Stimulated activated CD8-positive, alpha-beta memory T cell treated with anti-CD3 and anti-CD28 coated beads, Interleukin-7, amount 100 ng/mL, for 1 hour (primary cell): ENCODE measurements around the gene EFNA1.

ENCODE experiments used
- DNase-seq, 2 donors: peaks; one replicate each; pipeline ENCODE4 v3.0.0-alpha.2; 2020; ENCODE audit warnings: low read depth in 2 of 2

Gene EFNA1

DNA sequence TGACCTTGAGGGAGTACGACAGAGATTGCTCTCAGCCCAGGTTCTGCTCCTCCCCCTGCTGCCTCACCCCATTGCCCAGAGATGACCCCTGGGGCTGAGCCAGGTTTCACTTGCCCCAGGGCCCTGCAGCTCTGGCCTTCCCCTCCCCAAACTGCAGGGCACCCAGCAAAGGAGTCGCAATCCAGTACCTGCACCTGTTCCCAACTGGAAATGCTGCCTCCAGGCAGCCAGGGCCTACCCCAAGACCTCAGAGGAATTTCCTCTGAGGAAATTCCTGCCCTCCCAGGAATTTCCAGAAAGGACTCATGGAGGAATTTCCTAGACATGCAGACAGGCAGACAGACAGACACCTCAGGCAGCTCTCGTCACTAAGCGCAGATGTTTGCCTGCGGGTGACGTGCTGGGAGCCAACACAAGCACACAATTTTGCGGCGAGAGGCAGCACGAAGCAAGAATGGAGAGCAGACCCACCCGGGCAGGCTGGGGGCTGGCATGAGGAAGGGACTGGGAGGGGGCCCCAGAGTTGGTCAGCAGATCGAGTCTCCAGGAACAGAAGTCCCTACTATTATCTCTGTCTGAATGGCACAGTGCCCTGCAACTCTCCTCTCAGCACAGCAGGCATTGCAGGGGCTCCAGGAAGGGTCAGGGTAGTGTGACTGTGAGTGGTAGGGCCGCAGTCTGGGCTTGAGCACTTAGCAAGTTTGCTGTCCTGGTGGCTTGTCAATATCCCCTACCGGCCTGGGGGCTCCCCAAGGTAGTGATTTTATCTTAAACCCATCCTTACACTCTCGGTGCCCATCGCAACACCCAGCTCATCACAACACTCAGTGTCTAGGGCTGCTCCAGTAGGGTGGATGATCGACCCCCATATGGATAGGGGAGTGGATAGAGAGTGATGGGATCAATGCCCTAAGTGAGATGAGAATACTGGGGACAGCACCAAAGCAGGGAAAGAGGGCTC is 2.9 kb upstream of the EFNA1 start:
- no peak for DNase-seq

DNA sequence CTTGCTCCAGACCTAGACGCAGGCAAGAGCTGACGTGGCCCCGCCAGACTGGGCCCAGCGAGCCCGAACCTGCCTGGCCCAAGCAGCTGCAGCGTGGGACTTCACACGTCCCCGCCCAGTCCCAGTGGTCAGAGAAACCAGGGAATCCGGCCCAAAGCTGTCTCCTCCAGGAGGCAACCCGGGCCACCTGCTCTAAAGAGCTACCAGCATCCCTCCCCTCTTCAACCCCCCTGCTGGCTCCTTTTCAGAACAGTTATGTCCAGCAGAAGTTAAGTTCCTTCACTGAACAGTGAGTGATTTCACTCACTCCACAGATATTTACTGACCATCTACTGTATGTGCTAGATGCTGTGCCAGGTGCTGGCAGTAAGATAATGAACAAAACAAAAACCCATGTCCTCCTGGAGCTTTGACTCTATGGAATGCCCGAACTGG is 2.1 kb upstream of the EFNA1 start:
- no peak for DNase-seq

DNA sequence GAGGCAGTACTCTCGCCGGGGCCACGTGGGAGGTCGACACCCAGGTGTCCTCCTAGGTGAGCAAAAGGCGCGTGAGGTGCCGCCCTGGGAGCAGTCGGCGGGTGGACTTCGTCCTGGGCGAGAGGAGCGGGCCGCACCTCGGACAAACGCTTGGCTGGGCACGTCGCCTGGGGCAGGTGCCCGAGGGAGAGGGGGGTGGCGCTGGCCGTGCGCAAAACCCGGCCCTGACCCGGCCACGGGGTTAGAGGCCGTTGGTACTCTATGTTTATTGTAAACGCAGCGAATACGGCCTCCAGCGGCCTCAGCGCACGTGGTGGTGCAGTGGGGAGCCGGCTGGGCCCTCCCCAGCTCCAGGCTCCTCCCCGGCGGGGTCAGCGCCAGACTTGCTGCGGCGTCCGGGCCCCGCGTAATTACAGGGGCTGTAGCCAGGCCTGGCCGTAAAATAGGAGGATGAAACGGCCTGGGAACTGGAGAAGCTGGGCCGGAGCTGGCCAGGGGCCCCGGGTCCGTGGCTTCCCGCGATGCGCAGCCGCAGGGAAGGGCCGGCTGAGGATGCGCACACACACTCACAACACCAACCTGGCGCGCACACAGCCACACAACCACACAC is 1.6 kb upstream of the EFNA1 start:
- DNase-seq = no peak

DNA sequence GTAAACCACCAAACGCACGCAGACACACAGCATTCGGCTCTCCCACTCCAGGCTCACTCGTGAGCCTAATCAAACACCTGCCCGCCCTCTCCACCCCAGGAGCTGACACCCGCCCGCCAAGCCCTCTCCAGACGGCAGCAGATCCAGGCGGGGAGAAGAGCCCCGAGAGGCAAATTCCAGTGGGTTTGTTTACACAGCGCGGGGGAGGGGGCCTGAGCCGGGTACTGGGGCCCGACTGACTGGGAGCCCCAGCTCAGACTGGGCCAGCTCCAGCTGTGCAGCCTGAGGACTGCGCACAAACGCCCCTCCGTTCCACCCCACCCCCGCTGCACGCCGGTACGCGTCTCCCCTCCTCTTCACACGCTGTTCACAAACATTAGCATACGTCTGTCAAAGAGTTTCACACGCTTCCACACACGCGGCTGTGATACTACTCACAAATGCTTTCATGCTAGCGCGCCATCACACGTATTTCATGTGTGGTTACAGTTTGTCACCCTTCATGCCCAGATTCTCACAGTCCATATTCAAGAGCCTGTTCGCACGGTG is 1.0 kb upstream of the EFNA1 start:
- DNase-seq = no peak

DNA sequence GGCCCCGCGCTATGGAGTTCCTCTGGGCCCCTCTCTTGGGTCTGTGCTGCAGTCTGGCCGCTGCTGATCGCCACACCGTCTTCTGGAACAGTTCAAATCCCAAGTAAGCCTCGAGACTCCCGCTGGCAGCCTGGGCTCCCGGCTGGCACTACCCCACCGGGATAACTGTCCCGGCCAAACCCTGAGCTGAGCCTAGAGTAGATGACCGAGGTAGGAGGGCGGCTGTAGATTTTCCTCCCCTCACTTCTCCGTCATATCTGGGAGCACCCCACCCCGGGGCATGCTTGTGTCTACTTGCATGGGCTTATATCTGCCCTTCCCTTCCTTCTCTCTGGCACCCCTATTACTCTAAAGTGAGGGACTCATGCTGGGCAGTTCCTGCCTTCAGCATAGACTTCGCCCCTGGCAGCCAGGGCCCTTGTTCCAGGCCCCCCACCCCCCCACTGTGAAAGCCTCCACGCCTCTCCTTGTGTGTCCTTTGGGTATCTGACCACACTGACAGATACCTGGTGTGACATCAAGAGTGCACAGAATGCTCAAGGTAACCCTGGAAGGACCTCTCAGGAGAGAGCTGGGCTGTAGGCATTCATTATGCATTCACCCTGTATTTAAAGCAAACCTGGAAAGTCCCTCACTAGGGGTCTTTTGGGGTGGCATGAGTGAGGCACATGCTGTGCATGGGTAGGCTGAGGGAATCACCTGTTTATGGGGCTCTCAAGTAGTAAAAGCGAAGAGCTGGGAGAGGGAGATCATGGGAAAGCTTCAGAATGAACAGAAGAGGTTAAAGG is 485 bp downstream of the EFNA1 start:
- DNase-seq = no peak

DNA sequence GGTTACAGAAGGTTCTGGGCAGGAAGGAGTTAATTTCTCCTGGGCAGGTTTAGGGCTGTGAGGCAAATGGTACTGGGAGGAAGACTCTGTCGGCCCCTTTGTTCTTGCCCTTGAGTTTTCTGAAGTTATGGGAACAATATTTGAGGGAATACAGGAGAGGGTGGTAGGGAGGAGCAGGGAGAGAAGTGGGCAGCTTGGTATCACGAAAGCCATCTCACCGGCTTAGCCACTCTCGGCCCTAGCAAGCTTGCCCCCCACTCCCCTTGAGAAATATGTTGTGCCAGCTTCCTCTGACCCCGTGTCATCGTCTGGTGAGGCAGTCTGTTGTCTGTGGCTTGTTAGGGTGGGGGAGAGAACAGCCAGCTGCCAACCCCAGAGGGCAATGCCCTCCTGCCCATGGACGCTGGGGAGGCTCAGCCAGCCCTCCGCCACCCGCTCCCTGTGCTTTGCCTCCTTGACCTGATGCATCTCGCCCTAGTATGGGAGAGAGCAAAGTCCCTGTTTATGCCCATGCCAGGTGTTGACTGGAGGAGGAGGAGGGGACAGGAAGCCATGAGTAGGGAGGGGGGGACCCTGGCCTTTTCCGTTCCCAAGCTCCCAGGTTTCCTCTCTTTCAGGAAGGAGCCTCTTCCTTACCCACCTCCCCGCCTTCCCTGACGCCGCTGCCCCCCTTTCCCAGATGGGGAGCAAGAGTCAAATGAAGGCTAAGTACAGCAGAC is 1.2 kb downstream of the EFNA1 start:
- DNase-seq = no peak

DNA sequence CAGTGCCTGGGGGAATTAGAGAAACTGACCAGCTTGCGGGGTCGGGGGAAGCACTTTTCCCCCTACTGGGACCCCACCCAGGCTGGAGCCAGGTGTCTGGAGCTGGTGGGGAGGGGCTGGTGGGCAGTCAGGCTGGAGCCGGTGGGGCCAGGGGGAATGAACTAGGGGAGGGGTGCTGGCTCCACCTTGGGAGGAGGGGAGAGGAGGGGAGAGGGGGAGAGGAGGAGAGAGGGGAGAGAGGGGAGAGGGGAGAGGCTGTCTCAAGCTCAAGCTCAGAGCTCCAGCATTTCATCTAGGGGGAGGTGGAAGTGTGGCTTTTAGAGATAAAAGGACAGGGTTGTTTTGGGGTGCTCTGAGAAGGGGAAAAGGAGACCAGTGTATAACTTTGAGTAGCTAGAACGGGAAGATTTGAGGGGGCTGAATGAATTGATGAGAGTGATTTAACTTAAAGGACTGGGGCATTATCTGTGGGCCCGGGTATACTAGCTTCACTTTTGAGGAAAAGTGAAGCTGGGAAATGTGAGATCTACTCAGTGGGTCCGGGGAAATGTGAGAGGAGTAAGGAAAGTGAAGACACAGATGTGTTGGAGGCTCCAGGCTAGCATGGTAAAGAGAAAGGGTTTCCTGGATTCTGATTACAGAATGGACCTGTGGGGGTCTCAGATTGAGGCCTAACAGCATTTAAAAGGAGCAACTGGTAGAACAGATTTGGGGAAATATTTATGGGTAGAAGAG is 2.8 kb downstream of the EFNA1 start:
- no peak for DNase-seq

DNA sequence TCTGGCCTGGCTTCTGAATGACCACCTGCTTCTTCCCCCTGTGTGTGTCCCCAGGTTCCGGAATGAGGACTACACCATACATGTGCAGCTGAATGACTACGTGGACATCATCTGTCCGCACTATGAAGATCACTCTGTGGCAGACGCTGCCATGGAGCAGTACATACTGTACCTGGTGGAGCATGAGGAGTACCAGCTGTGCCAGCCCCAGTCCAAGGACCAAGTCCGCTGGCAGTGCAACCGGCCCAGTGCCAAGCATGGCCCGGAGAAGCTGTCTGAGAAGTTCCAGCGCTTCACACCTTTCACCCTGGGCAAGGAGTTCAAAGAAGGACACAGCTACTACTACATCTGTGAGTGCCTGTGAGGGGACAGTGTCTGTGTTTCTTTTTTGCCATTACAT is 3.6 kb downstream of the EFNA1 start:
- no peak for DNase-seq

DNA sequence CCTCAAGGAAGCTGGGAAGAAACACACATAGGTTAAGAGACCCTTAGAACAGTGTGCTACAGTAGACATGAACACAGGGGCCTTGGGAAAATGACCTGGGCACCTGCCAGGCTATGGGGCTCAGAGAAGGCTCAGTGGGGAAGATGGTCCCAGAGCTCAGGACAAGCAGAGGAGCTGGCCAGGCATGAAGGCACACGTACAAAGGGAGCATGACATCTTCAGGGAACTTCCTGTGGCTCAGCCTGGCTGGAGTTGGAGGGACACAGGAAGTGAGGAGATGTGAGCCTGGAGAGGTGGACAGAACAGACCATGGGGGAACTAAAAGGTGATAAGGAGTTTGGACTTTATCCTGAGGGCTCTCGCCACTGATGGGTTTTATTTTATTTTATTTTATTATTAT is 4.2 kb downstream of the EFNA1 start:
- no peak for DNase-seq

DNA sequence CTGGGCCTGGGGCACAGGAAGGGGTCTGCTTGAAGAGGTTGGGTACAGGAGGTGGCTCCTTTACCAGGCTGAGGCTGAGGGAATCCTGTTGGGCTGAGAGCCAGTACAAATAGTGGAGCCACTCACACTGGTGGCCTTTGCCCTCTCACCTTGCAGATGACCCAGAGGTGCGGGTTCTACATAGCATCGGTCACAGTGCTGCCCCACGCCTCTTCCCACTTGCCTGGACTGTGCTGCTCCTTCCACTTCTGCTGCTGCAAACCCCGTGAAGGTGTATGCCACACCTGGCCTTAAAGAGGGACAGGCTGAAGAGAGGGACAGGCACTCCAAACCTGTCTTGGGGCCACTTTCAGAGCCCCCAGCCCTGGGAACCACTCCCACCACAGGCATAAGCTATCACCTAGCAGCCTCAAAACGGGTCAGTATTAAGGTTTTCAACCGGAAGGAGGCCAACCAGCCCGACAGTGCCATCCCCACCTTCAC is 6.2 kb downstream of the EFNA1 start:
- no peak for DNase-seq

DNA sequence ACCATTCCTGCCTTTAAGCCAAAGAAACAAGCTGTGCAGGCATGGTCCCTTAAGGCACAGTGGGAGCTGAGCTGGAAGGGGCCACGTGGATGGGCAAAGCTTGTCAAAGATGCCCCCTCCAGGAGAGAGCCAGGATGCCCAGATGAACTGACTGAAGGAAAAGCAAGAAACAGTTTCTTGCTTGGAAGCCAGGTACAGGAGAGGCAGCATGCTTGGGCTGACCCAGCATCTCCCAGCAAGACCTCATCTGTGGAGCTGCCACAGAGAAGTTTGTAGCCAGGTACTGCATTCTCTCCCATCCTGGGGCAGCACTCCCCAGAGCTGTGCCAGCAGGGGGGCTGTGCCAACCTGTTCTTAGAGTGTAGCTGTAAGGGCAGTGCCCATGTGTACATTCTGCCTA is 6.6 kb downstream of the EFNA1 start:
- DNase-seq = no peak

DNA sequence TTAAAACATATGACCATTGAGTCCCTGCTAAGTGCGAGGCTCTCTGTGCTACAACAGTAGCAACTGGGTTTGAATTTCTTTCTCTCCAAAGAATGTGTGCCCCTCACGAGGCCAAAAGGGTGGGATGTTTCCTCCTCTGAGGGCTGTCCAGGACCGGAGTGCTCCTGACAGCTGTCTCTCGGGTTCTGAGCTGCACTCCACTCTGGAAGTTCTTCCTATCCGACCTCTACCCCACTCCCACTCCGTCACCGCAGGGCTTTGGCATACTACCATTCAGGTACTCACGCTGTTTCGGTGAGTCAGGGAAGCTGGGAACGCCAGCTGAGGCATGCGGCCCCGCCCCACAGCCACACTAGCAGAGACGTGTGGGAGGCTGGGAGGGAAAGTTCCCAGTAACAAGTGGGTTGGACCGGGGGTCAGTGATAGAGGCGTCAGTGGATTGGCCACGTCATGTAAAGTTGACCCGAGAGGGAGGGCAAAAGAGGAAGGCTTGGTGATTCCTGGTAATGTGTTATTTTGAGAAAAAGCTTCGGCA is 7.3 kb downstream of the EFNA1 start:
- no peak for DNase-seq

DNA sequence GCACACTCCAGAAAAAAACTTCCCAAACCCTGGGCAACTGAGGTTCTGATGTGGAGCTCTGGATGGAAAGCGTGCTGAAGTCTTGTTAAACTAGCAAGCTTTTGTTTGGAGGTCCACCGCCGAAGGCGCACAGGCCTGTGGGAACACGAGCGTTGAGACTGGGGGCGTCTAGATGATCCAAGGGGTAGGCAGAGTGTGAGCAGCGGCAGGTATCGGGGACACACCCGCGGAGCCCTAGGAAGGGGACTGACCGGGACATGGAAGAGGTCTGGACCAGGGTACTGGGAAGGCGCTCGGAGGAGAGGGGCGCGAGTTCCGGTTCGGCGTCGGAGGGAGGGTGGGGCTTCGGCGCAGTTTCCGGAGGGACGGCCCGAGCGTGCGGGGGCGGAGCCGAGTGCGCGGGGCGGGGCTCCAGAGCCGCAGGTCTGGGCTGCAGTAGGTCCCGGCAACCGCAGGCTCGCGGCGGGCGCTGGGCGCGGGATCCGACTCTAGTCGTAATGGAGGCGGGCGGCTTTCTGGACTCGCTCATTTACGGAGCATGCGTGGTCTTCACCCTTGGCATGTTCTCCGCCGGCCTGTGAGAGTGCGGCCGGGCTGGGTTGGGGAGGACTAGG is 7.8 kb downstream of the EFNA1 start, which contains the start of gene SLC50A1:
TSS of gene SLC50A1 (plus strand) at position 438 of the 614 bp plus-strand sequence. CDS start at position 498, 60 bp downstream.
- DNase-seq = peak; percentile 83 to 85

DNA sequence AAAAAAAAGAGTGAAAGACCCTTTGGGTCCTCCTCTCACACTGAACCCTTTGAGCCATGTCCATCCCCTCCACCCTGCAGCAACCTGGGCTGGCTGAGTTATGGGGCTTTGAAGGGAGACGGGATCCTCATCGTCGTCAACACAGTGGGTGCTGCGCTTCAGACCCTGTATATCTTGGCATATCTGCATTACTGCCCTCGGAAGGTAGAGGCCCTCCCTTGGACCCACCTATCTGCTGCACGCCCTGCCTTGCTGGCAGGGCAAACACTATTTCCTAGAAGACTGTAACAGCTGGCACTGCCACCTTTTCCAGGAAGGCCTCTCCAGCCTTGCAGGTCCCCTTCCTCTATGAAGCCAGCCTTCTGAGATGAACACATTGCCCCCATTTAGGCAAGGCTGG is 9.1 kb downstream of the EFNA1 start:
- DNase-seq = no peak

DNA sequence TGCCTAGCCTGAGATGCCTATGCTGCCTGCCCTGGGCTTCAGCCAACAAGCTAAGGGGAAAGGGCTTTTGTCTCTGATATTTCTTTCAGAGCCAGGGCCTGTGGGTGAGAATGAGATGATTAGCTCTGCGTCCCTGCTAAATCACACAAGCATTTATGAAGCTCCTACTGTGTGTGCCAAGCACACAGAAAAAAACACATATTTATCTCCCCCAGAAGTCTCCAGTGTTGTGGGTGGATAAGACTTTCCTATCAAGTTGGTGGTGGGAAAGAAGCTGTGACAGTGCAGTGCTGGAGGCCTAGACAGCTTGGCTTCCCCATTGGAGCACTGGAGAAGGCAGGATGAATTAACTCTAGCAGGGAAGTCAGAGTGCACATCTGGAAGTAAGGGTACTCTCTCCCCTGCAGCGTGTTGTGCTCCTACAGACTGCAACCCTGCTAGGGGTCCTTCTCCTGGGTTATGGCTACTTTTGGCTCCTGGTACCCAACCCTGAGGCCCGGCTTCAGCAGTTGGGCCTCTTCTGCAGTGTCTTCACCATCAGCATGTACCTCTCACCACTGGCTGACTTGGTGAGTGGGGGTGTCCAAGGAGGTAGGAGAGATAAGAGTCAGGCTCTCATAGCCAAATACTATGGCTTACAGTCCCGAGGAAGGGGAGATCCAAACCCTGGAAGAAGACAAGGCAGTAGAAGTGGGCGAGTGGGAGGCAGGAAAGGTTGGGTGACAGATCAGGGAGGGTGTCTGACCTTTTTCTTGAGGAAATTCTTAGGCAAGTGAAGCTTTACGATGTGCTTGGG is 9.7 kb downstream of the EFNA1 start:
- DNase-seq = no peak

DNA sequence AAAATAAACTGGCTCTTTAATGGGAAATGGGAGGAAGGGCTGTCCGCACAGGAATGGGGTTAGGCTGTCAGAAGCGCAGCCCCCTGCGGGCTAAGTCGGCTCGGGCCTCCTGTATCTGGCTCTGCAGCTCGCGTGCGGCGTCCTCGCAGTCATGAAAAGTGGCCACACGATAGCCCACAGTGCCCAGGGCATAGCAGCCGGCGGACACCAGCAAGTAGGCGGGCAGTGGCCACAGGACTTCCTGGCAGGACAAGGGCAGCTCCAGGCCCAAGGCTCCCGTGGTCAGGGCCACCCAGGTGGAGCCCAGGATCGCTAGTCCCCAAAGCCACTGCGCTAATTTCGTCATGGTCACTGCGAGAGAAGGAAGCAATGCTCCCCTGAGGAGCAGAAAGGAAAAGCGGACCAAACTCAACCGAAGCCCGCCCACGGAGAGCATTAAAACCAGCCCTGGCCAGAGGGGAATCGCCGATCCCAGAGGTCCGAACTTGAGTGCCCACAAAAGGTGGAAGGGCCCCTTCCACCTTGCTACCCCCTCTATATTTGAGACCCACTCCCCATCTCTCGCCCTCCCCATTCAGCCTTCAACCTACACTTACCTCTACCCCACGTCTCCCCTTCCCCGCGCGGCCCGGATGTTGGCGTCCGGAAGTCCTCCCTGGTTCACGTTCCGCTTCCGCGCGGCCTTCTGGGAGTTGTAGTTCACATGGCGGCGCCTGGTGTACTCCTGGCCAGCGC is 12.4 kb downstream of the EFNA1 start, which contains the start of gene DPM3:
TSS of gene DPM3 (minus strand) at position 637 of the 735 bp plus-strand sequence. CDS start at position 346, 291 bp downstream.
- DNase-seq = peak; percentile 75 to 76

DNA sequence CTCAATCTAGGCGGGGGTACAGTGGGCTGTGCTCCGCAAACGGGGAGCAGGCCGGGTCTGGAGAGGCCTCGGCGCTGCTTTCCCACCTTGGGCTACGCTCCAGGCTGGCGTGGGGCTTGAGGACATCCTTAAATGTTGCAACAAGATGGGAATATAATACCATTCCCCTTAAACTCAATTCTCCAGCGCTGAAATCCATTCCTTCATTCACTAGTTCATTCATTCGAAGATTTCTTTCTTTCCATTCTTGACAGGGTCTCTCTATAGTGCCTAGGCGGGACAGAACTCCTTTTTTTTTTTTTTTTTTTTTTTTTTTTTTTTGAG is 12.9 kb downstream of the EFNA1 start:
- no peak for DNase-seq

DNA sequence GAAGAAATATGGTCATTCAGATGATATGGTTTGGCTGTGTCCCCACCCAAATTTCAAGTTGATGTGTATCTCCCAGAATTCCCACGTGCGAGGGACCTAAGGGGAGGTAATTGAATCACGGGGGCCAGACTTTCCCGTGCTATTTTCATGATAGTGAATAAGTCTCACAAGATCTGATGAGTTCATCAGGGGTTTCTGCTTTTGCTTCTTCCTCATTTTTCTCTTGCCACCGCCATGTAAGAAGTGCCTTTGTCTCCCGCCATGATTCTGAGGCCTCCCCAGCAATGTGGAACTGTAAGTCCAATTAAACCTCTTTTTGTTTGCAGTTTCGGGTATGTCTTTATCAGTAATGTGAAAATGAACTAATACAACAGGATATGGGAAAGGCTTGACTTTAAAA is 14.1 kb downstream of the EFNA1 start:
- no peak for DNase-seq
